ENCODE results near the gene DNAH2.

DNAH2 gene

GRCh38 chr17:7727886-7728285 lies 10.3 kb downstream of the DNAH2 start:
- DNase-seq (ENCODE audit: low read depth): no peak
- TF ChIP-seq, protein P1, sequence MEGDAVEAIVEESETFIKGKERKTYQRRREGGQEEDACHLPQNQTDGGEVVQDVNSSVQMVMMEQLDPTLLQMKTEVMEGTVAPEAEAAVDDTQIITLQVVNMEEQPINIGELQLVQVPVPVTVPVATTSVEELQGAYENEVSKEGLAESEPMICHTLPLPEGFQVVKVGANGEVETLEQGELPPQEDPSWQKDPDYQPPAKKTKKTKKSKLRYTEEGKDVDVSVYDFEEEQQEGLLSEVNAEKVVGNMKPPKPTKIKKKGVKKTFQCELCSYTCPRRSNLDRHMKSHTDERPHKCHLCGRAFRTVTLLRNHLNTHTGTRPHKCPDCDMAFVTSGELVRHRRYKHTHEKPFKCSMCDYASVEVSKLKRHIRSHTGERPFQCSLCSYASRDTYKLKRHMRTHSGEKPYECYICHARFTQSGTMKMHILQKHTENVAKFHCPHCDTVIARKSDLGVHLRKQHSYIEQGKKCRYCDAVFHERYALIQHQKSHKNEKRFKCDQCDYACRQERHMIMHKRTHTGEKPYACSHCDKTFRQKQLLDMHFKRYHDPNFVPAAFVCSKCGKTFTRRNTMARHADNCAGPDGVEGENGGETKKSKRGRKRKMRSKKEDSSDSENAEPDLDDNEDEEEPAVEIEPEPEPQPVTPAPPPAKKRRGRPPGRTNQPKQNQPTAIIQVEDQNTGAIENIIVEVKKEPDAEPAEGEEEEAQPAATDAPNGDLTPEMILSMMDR (IDR thresholded peaks at IDR 0.05; ENCODE audit: low read length, missing control alignments): no peak
- H3K4me3 ChIP-seq (replicated peaks; ENCODE audit: low read depth, low read length): no peak overlapping the region

DNA sequence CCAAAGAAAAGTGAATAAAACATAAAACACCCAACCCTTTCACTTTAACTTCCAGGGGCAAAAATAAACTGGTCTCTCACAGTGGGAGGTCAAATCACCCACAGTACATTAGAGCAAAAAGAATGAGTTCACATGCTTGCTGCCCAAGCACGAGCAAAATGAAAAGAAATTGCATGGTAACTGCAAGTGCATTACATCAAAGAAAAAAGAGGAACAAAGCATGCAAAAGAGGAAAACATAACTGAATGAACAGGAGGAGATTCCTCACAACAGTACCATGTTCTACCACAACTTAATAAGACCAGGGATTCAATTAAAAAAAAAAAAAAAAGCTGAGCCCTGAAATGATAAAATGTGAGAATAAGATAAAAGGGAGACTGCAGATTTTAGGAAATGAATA lies 12.3 kb downstream of the DNAH2 start:
- TF ChIP-seq, protein P1 (IDR thresholded peaks at IDR 0.05; ENCODE audit: low read length, missing control alignments): no peak
- no peak for DNase-seq (ENCODE audit: low read depth)
- no peak overlapping the region for H3K4me3 ChIP-seq (replicated peaks; ENCODE audit: low read depth, low read length)

GRCh38 chr17:7732981-7733539 lies 15.5 kb downstream of the DNAH2 start:
- no peak for DNase-seq (ENCODE audit: low read depth)
- TF ChIP-seq, protein P1 (IDR thresholded peaks at IDR 0.05; ENCODE audit: low read length, missing control alignments): no peak
- H3K4me3 ChIP-seq (replicated peaks; ENCODE audit: low read depth, low read length): no peak overlapping the region

DNA sequence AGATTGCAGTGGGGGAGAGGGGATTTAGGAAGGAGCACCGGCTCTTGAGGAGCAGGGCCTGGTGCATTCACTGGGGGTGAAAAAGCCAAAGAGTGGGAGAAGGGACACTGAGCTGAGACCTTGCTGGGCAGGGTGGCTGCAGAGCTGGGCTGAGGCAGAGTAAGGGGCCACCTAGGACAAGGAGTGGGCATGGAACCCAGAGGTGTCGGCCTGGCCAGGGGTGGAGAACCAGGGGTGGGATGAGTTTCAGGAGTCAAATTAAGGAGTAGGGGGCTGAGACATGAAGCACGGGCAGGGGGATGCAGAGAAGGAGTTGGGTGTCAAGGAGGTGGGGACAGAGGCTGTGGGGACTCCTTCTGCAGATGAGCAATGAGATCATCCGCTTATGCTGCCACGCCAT lies 20.1 kb downstream of the DNAH2 start:
- TF ChIP-seq, protein P1 (IDR thresholded peaks at IDR 0.05; ENCODE audit: low read length, missing control alignments): no peak
- no peak overlapping the region for H3K4me3 ChIP-seq (replicated peaks; ENCODE audit: low read depth, low read length)
- DNase-seq (ENCODE audit: low read depth): no peak

DNA sequence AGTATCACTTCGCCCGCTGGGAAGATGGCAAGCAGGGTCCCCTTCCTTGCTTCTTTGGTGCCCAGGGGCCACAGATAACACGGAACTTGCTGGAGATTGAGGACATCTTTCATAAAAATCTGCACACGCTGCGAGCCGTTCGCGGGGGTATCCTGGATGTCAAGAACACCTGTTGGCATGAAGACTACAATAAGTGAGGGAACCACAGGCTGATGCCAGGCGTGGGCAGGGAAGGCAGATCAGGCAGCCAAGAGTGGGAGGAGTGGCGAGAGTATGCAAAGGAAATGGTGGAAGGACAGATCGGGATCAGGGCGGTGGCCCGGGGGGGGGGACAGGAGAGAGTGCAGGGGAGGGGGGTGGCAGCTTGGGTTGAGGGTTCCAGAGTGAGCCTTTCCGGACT lies 22.2 kb downstream of the DNAH2 start:
- TF ChIP-seq, protein P1 (IDR thresholded peaks at IDR 0.05; ENCODE audit: low read length, missing control alignments): no peak
- no peak overlapping the region for H3K4me3 ChIP-seq (replicated peaks; ENCODE audit: low read depth, low read length)
- DNase-seq (ENCODE audit: low read depth): no peak

GRCh38 chr17:7740481-7741001 lies 23.0 kb downstream of the DNAH2 start:
- H3K4me3 ChIP-seq (replicated peaks; ENCODE audit: low read depth, low read length): no peak overlapping the region
- TF ChIP-seq, protein P1 (IDR thresholded peaks at IDR 0.05; ENCODE audit: low read length, missing control alignments): no peak
- no peak for DNase-seq (ENCODE audit: low read depth)

DNA sequence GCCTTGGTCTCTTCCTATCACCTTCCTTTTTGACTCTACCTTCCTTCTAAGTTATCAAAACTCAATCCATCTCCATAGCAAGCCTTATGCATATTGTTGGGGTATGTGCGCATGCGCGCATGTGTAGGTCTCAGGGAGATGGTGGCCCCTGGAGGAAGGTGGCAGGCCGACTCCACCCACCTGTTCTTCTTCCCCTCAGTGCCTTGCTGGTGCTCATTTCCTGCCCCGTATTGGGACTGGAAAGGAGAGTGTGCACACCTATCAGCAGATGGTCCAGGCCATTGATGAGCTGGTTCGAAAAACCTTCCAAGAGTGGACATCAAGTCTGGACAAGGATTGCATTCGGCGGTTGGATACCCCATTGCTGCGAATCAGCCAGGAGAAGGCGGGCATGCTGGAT lies 25.2 kb downstream of the DNAH2 start:
- TF ChIP-seq, protein P1 (IDR thresholded peaks at IDR 0.05; ENCODE audit: low read length, missing control alignments): no peak
- H3K4me3 ChIP-seq (replicated peaks; ENCODE audit: low read depth, low read length): no peak overlapping the region
- no peak for DNase-seq (ENCODE audit: low read depth)
